ENCODE data around the gene PSMC4.
A peak's percentile ranks its signal among the peaks of the same experiment; 100 is the strongest.

PSMC4 gene

DNA sequence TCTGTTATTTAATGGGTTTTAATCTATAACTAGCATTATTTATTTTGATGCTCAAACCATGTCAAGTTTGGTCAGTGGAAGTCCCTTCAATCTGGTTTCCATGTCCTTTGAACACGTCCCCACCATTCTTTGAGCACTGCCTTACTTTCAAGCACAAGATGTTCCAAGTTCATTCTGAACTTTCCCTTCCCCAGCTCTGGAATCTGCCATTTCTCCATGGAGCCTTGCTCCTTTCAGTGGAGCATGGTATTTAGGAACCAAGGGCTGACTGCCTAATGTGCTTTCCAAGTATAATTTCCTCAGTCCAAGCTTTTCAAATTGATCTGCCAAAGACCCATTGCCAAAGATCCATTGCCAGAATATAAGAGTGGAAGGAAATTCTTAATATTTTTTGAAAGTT, 24.8 kb downstream of the PSMC4 start:
- no peak for DNase-seq

DNA sequence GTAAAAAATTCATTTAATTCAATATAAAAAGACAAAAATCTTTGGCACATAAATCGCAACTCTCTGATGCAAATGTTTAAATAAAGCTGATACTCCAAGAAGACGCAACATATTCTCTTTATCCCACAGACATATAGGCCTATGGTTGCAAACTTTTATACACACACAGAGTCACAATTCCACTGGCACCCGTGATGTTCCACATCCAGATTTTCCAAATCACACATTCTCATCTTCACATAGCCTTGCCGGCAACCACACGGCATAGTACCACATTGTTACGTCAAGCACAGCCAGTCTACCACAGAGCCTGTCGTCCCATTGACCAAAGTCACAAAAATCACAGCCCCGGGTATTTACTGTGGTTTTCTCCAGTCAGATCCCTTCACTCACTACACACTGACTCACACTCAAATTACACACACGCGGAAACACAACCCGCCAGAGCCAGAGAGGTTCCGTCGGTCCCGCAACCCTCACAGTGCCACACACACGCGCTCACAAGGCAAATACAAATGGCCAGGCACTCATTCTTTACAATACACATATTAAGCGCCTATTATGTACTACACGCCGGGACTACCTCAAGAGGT, 25.3 kb downstream of the PSMC4 start:
- peak; percentile 28 for DNase-seq

DNA sequence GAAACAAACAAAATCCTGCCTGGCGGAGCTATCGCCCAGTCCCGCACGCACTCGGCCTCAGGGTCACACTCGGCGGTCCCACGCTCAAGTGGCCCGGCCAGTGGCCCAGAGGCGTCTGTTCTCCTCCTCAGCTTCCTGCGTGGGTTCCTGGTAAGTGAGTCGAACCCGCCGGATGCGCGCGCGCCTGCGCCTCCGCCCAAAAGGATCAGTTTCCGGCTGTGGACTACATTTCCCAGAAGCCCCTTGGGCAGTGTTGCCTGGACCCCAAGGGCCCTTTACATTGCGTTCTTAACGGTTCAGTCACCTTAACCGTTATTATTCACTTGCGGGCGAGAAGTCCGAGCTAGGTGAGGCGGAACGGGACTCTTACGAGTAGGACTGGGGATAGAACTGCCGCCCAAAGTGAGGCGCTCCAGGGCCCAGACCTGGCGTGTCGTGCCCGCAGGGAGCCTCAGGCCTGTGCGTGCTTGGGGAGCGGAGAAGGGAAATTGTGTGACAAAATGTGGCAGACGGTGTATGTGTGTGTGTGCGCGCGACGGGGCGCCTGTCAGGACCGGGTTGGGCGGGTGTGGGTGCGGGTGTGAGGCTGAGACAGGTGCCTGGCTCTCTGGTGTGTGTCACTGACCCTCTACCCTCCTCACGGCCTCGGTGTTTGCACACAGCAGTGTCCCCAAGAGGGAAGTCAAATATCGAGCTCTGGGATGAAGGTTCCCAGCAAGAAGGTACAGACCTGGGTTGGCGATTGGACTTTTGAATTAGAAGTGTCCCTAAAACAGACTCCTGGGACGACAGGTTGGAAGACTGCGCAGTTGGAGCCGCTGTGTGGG, 26.1 kb downstream of the PSMC4 start, which contains the start of gene ZNF546:
Gene ZNF546 (plus strand): TSS at position 250 of the 827 bp plus-strand sequence. CDS start 1,267 bp downstream, outside the sequence.
- DNase-seq, result peak; percentile 90

DNA sequence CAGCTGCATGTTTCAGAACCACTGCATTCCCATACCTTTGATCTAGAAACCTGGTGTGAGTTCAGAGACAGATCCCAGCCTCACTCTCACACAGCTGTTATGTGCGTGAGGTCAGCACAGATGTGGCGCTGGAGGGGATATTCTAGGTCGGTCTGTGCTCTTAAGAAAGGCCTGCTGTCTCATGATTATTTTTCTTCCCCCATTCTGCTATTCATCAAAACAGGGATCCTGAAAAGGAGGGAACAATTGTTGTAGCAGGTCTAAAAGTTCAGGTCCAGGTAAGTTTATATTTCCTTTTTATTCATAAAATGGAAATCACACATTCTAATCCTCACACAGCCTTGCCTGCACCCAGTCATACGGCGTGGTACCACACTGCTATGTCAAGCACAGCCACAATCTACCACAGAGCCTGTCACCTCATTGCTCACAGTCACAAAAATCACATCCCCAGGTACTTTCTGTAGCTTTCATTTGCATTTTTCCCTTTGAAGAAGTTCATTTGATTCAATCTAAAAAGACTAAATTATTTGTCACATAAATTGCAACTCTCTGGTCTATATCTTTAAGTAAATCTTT, 26.8 kb downstream of the PSMC4 start:
- no peak for DNase-seq

DNA sequence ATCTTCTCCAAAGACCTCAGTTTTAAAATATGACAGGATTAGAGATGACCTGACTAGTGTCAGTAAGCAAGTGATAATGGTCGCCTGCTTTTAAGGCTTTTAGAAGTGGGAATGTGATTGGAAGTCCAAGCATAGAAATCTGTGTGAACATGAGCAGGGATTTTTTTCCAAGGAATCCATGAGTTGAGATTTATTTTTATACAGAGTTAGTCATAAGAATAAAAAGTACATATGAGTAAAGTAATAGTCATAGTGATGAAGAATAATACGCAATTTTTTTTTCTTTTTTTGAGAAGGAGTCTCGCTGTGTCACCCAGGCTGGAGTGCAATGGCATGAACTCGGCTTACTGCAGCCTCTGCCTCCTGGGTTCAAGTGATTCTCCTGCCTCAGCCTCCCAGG, 27.5 kb downstream of the PSMC4 start:
- DNase-seq, result no peak

DNA sequence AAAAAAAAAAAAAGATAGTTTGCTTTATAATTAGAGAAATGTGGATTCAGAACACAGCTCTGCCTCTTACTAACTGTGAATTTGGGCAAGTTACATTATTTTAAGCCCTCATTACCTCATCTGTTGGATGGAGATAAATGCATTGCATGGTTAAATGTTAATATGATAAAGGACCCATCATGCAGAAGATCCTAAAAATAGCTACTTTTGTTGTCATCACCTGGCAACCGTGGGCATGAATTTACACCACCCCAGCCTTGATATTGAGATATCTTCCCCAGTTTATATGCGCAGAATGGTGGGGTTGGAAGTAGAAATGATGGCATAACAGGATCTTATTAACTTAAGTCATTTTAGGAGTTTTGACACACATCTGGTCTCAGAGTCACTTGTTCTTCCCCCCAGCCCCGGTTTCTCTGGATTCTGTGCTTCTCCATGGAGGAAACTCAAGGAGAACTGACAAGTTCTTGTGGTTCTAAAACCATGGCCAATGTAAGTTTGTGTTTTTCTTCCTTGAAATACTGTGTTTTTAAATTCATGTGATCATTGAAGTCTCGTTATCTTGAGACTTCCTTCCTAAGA, 34.8 kb downstream of the PSMC4 start:
- no peak for DNase-seq

DNA sequence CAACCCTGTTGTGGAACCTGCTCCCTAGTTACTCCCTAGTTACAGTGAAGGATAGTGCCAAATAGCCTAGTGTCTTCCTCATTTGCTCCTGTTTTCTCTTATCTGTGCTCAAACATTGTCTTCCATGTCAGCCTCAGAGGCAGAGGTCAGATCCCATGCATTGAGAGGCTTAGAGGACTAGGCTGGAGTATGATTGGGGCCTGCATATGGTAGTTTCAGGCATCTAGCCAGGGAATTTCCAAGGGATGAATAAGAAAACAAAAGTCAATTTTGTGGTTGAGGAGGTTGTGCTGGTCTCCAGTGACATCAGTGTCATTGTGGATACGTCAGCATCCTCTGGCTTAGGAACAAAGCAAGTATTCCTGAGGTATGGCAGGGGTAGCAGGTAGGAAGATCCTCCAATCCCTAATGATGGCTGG, 35.3 kb downstream of the PSMC4 start:
- no peak for DNase-seq

DNA sequence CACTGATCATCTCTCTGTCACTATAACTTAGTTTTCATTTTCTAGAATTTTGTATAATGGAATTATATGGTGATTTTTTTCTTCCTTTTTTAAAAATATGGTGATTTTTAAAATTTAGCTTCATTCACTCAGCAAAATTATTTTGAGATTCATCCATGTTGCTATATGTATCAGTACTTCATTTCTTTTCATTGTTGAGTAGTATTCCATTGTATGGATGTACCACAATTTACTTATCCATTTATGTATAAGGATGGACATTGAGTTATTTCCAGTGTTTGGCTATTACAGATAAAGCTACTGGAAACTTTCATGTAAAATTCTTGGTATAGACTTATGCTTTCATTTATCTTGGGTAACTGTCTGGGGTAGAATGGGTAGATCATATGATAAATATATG, 38.7 kb downstream of the PSMC4 start:
- no peak for DNase-seq

DNA sequence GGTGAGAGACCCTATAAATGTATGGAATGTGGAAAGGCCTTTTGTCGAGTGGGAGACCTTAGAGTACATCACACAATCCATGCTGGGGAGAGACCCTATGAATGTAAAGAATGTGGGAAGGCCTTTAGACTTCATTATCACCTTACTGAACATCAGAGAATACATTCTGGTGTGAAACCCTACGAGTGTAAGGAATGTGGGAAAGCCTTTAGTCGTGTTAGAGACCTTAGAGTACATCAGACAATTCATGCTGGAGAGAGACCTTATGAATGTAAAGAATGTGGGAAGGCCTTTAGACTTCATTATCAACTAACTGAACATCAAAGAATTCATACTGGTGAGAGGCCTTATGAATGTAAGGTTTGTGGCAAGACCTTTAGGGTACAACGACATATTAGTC, 43.0 kb downstream of the PSMC4 start:
- DNase-seq, result no peak

DNA sequence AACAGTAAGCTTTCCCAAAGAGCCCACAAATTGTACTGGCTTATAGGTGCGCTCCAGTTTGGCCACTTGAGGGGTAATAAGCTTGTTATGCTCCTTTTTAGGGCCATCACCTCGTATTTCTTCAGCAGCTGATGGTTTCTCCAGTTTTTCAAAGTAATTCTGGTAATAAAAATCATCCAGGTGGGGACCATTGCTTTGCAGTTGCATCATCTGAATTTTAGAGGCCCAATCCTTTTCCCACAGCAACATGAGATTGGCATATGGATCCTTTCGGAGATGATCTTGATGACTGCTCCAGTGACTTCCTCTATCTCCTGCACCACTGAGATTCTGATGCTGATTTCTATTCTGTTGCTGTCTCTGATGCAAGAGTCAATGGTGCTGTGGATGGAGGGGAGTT, 53.0 kb downstream of the PSMC4 start:
- no peak for DNase-seq

DNA sequence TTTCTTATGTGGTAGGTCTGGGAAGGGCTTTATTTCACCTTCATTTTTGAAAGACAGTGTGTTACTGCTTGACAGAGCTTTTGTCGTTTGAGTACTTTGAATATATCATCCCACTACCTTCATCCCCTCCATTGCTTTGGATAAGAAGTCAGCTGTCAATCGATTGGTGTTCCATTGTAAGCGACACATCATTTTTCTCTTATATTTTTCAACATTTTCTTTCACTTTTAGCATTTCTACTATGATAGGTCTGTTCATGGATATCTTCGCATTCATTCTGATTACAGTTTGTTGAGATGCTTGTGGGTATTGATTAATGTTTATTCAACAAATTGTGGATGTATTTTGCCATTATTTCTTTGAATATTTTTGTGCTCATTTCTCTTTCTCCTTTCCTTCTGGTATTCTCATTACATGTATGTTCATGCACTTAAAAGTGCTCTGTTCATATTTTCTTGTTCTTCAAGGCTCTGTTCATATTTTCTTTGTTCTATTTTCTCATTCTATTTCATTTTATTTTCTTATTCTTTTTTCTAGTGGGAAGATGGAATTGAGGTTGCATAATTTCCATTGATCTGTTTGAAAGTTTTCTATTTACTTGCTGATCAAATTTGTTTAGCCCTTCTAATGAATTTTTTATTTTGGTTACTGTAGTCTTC, 55.1 kb downstream of the PSMC4 start:
- DNase-seq, result no peak

DNA sequence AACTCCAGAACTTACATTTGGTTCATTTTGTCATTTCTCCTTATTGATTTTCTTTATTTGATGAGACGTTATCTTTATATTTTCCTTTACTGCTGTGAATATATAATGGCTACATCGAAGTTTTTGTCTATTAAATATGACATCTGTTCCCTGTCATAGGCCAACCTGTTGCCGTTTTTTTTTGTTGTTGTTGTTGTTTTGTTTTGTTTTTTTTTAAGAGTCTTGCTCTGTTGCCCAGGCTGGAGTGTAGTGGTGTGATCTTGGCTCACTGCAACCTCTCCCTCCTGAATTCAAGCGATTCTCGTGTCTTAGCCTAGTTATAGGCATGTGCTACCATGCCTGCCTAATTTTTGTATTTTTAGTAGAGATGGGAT, 55.6 kb downstream of the PSMC4 start:
- no peak for DNase-seq
